GM11168 (cell line): Measurements from ENCODE around the gene RPUSD1.
"Not testable (repeated sequence)": the region's sequence is repeated elsewhere in the genome, so short reads cannot be mapped to it uniquely, and the experiment has no call there.

Experiments used
- in situ Hi-C: fragments of 300-500 bp; cut with MboI; formaldehyde crosslinking; loops from one replicate; pipeline ENCODE4 v1.12.0; 2022; ENCODE audit warnings: low sequenced_read_pairs; ENCODE audit not compliant: unreplicated experiment

The RPUSD1 gene

GRCh38 chr16:820044-820408, 31.8 kb upstream of the RPUSD1 start:
- in situ Hi-C loops = not testable (repeated sequence)

GRCh38 chr16:819336-820043, 31.3 kb upstream of the RPUSD1 start:
- in situ Hi-C loops = no loop called here

- in situ Hi-C loops = no loop called here
Observed at GRCh38 chr16:818592-818991, 30.4 kb upstream of the RPUSD1 start.

- in situ Hi-C loops = no loop called here
Observed at GRCh38 chr16:818132-818531, 30.0 kb upstream of the RPUSD1 start.

DNA sequence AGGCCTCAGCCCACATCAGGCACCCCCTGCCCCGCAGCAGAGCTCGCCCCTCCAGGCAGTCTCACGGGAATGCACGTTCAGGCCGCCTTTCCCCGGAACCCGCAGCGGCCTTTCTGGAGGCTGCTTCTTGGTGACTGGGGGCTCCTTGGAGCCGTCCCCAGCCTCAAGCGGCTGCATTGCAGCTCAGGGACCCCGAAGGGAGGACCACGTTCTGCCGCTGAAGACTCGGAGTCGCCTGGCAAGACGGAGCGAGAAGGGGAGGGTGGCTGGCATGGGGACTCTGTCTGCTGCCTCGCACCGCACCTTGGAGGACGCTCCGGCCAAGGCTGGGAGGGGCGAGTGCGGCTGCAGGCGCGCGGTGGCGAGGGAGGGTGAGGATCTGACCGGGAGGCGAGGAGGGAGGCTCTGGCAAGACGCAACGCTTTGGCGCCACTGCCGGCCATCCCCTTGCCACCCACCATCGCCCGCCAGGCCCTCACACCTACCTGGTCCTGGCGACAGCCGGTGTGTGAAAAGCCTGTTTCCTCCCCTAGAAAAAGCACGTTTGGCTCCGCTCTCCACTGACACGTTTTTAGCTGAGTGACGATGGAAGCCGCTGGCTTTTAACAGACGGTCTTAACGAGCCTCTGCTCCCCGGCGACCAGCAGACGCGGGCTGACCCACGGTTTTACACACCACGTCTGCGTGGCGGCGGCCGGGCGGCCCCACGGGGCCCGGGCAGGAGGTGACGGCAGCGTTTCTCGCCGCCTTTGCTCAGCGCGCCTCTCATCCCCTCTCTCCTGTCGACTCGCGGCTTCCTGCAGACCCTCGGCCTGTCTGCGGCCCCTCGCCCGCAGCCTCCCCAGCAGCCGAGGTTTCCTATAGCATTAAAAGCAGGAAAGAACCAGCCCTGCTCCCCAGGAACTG, 29.1 kb upstream of the RPUSD1 start:
- in situ Hi-C loops = no loop called here

- in situ Hi-C loops = no loop called here
Observed at GRCh38 chr16:815861-816260, 27.7 kb upstream of the RPUSD1 start.

DNA sequence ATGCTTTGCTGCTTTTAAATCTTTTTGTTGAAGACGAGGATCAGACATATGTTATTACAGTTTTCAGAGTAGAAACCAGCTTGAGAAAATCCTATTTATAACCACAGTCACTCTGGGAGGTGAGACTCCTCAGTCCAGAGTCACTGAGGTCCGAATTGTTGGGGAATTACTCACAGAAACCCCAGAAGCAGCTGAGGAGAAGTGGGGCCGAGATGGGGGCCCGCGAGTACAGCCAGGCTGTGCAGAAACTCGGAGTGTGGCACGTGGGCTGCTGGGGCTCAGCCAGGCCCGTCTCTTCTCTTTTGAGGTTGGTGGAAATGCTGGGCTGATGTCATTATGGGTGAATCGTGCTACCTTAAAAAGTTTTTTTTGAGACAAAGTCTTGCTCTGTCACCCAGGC, 26.8 kb upstream of the RPUSD1 start:
- in situ Hi-C loops = no loop called here

- in situ Hi-C loops = no loop called here
Observed at GRCh38 chr16:813916-814412, 25.8 kb upstream of the RPUSD1 start.

DNA sequence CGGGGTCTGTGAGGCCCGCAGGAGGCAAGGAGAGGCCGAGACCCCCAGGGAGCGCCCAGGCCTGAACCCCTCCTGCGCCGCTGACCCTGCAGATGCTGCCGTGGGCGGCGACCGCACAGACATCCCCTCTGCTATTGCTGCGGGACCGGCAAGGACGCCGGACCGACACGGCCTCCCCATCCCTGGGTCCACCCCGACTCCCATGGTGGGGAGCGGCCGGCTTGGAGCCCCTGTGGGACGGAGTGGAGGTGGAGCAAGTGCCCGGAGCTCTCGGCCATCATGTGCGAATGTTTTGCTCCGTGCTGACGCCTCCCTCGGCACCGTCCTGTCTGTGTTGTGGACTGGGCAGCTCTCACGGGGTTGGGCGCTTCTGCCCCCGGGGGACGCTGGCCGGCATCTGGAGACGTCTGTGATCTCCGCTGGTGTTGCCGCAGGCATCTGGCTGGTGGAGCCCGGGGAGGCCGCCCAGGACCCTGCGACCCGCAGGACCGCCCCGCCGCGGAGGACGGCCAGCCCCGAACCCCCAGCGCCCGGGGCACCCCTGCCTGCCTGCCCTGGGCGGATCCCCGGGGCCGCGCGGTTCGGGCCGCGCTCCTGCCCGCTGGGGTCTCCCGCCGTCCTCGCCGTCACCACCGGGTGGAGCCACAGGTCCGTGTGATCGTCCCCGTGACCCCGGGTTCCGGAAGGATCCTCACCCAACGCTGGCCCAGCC, 25.2 kb upstream of the RPUSD1 start:
- in situ Hi-C loops = no loop called here

DNA sequence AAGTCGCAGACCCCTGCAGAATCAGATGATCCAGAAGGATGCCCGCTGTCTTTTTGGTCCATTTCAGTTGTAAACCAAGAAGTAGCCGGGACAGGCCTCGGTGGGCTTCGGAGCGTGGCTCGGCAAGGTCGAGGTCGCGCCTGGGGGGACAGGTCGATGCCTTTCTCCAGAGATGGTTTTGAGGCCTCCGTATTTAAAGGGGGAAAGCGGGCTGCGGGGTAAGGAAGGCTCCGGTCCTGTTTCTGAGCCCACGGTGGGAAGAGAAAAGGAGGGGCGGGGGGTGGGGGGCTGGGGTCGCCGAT, 19.9 kb upstream of the RPUSD1 start:
- in situ Hi-C loops = no loop called here

DNA sequence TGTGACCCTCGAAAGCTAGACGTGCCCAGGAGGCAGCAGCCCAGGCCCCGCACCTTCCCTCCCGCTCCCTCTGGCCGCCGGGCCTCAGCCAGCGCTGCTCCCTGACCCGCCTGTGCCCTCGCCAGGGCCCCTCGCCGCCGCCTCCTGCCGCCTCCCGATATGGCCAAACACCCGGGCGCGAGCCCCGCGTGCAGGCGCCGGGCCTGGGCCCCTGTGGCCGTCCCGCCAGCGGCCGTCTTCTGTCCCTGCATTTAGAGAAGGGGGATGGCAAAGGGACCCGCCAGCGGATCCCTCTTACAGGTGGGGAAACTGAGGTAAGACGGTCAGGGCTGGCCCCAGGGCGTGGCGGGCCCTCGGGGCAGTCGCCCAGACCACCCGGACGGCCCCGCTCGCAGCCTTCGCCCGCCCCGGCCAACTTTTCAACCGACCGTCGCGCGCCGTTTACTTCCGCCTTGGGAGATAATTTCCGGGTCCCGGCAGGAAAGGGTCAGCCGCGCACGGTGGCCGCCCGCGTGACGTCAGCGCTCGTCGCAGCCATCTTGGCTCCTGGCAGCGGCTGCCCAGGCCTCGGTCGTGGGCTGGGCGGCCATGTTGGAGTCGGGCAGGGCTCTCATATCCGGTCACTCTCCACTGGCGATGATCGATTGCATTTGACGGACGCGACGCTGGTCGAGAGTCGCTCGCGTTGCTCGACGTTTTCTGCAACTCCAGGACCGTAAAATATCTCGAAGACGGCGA, 19.3 kb upstream of the RPUSD1 start:
- in situ Hi-C loops = no loop called here

GRCh38 chr16:805474-805873, 17.3 kb upstream of the RPUSD1 start:
- in situ Hi-C loops = no loop called here

DNA sequence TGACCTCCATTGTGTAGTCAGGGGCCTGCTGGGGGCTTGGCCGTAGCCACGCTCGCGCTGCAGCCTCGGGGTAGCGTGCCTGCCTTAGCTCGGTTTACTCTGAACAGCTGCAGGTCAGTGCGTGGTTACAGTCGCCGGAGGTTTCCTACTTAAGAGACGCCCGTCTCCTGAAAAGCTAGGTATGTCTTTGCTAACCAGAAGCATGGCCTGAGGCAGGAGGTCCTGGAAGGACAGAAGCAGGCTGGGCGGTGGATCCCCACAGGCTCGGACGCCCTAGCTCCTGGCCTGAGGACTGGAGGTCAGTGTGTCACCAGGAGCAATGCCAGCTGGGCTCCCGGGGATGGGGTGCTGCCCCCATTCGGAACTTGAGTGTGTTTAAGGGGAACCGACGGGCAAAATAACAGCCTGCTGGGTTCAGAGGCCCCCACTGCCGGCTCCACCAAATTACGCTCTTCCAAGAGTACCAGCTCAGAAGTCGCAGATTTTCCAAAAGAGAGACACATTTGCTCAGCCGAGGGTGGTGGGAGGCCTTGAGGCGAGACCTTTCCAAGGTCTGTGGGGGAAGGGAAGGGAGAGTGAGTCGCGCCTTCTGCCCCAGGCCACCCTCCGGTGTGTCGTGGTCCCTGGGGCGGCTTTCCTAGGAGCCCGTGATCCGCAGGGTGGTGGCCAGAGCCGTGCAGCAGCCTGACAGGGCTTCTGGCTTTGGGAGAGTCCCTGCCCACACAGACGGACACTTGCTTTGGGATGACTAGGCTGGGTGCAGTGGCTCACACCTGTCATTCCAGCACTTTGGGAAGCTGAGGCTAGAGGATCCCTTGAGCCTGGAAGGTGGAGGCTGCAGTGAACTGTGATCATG, 16.2 kb upstream of the RPUSD1 start:
- in situ Hi-C loops = no loop called here

GRCh38 chr16:803754-804080, 15.5 kb upstream of the RPUSD1 start:
- in situ Hi-C loops = no loop called here

DNA sequence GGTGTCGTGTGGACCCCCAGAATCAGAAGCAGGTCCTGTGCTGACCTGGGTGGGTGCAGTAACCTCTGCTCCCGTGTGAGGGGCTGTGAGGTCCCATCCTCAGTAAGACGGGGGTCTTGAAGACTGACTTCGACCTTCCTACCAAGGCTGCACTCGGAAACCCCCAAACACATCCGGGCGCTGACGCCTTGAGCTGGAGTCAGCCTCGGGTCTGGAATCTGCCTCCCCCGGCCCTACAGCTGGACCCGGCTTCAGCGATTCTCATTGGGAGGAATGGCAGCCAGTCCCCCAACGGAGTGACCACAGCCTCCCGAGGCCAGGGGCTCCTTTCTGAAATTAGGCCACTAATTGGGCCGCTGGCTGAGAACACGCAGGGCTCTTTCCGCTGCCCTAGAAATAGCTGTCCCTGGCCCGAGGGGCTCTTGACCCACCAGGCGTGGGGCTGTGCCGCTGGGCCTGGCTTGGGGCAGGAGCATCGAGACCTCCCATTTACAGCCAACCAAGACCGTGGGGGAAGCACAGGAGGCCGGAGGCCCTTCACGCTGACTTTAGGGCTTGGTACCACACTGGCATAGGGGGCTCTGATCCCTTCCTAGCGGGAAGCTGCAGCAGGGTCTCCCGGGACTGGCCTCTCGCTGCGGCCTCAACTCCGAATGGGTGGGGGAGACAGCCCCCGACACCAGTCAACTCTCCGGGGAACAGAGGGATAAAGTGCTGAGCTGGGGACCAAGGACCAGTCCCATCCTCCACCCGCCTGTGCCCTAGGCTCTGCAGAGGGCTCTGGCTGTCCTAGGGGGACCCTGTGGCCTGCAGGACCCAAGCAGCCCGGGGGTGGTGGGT, 15.0 kb upstream of the RPUSD1 start:
- in situ Hi-C loops = no loop called here

GRCh38 chr16:802461-802860, 14.3 kb upstream of the RPUSD1 start:
- in situ Hi-C loops = no loop called here

GRCh38 chr16:801584-802363, 13.6 kb upstream of the RPUSD1 start:
- in situ Hi-C loops = no loop called here
